HG03558 (cell line): ENCODE data around the gene SCUBE2.

Experiments
- ATAC-seq: cut with Tn5 transposase; IDR thresholded peaks from one replicate; pipeline ENCODE4 v1.9.1; 2021; ENCODE audit warnings: moderate number of reproducible peaks; ENCODE audit not compliant: unreplicated experiment; ENCODE audit errors: extremely low read depth

The SCUBE2 gene

GRCh38 chr11:9091044-9091922, at the start of gene SCUBE2:
Gene SCUBE2, minus strand, starts transcription at chr11:9091599. Its CDS starts 71 bp downstream, at chr11:9091528.
- no peak for ATAC-seq

- no peak for ATAC-seq
These were observed 49.8 kb upstream of the SCUBE2 start for GRCh38 chr11:9141186-9141585.

- ATAC-seq: no peak
These were observed 48.4 kb upstream of the SCUBE2 start for GRCh38 chr11:9139628-9140357.

- no peak for ATAC-seq
These were observed 47.5 kb upstream of the SCUBE2 start for GRCh38 chr11:9138612-9139579.

GRCh38 chr11:9138133-9138453, 46.7 kb upstream of the SCUBE2 start:
- ATAC-seq: no peak

- ATAC-seq: no peak
These were observed 46.1 kb upstream of the SCUBE2 start for GRCh38 chr11:9137293-9138132.

- no peak for ATAC-seq
These were observed 45.3 kb upstream of the SCUBE2 start for GRCh38 chr11:9136741-9137140.

GRCh38 chr11:9133956-9134355, 42.6 kb upstream of the SCUBE2 start:
- ATAC-seq: no peak

GRCh38 chr11:9132203-9132878, 40.9 kb upstream of the SCUBE2 start:
- no peak for ATAC-seq

GRCh38 chr11:9130297-9130696, 38.9 kb upstream of the SCUBE2 start:
- ATAC-seq: no peak

- no peak for ATAC-seq
These were observed 35.2 kb upstream of the SCUBE2 start for GRCh38 chr11:9126636-9127035.

GRCh38 chr11:9125185-9125886, 33.9 kb upstream of the SCUBE2 start:
- no peak for ATAC-seq

- no peak for ATAC-seq
These were observed 32.4 kb upstream of the SCUBE2 start for GRCh38 chr11:9123595-9124304.

GRCh38 chr11:9121469-9121796, 30.0 kb upstream of the SCUBE2 start:
- no peak for ATAC-seq

- ATAC-seq: no peak
These were observed 29.5 kb upstream of the SCUBE2 start for GRCh38 chr11:9120664-9121468.

- ATAC-seq: no peak
These were observed 26.9 kb upstream of the SCUBE2 start for GRCh38 chr11:9118277-9118676.

GRCh38 chr11:9112075-9112474, 20.7 kb upstream of the SCUBE2 start:
- no peak for ATAC-seq
